Measurements from ENCODE around the gene RPS2. TPM values are rescaled to one million over a fixed set of nuclear protein-coding genes. Genes with fewer than 3 reads are reported as not detected.

Gene RPS2
- total and polyA plus RNA-seq, 2 of the 8 experiments (the other 6 are each of a cell fraction or from before 2014, with no cell fraction given): 4,042 to 16,783 TPM

DNA sequence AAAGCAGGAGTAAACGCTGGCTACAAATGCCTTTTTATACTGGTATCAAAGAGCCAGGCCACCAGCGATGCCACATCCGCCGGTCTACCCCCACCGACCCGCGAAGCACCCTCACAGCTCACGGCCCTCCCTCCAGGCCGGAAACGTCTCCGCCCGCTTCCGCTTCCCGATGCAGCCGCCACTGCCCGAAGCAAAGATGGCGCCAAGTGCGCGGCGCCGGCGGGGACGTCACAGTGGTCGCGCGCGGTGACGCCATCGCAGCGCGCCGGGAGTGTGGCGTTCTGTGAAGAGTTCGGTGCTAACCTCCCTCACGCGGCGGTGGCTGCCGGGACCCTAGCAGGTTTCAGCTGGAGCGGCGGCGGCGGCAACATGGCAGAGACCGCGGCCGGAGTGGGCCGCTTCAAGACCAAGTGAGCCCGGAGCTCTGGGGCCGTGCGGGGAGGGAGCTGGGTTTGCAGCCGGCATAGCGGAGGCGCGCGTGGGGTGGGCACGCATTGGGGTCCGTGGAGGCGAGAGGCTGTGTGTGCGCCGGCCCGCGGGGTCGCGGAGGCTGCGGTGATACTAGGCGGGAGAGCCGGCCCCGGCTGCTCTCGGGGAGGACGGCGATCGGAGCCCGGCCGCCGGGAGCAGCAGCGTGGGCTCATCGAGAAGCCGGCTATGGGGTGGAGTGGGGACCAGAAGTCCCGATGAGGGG lies 7.3 kb upstream of the RPS2 start, which contains the start of gene TBL3 (continued):
- TF ChIP-seq SIX5 (IDR thresholded peaks at IDR 0.05; ENCODE audit: low read depth, low read length): peak; percentile 74; the same call in 1 of the 2 replicates
- TF ChIP-seq HDAC2 (IDR thresholded peaks at IDR 0.05; ENCODE audit: borderline replicate concordance in 1 of 2, low read depth in 2 of 2, low read length in 2 of 2): no peak
- peak; percentile 86 for TF ChIP-seq TAF1 (IDR thresholded peaks at IDR 0.05; ENCODE audit: low read depth, low read length)
- TF ChIP-seq TCF12 (IDR thresholded peaks at IDR 0.05; ENCODE audit: low read depth, low read length): 0 out of 2 replicates have a peak, but pooled peaks have one; percentile 57
- TF ChIP-seq, protein P1, sequence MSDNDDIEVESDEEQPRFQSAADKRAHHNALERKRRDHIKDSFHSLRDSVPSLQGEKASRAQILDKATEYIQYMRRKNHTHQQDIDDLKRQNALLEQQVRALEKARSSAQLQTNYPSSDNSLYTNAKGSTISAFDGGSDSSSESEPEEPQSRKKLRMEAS (IDR thresholded peaks at IDR 0.05): peak; percentile 84
- peak; percentile 90 for TF ChIP-seq EGR1 (IDR thresholded peaks at IDR 0.05; ENCODE audit: borderline replicate concordance, low read depth, low read length)
- TF ChIP-seq POLR2A (IDR thresholded peaks at IDR 0.05; ENCODE audit: control extremely low read depth in 1 of 2, low read depth in 2 of 2, low read length in 2 of 2): peak in 1 of 2 experiments; percentile 54; a peak in 1 of 3 replicates

Data from H1 (cell line).